ENCODE data around the gene PSPH.
"Not testable (repeated sequence)": the region's sequence is repeated elsewhere in the genome, so short reads cannot be mapped to it uniquely, and the experiment has no call there.

Gene PSPH

DNA sequence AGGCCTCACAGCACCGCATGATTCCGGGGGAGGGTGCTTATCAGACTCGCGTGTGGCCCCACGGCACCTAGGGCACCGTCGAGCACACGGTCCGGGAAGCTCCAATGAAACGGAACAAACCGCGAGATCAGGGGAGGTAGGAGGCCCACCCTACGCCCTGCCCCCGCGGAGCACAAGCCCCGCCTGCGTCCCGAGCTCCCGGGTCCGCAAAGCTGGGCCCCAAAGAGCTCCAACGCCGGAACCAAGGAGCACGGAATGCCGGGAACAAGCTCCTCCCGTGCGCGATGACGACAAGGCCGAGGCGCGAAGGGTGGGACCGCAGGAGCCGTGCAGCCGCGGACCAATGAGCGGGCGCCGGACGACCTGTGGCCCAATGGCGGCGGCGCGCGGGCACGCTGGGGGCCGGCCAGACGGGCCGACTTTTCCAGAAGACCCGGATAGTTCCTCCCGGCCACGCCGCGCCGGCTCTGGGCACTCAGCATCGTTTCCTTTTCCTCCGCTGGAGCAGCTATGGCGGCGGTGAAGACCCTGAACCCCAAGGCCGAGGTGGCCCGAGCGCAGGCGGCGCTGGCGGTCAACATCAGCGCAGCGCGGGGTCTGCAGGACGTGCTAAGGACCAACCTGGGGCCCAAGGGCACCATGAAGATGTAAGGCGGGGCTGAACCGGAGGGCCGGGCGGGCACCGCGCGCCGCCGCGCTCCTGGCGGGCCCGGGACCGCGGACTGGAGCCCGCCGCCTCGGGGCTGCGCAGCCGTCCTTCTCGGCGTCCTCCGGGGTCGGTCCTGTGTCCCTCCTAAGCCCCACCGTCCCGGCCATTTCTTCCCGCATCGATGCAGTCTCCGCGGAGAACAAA lies at the start of gene PSPH, which contains the start of gene CCT6A:
Gene PSPH (minus strand): TSS at position 106 of the 853 bp plus-strand sequence. CDS start 30,232 bp downstream, outside the sequence.
Gene CCT6A (plus strand): TSS at position 427 of the 853 bp plus-strand sequence. CDS start 84 bp downstream, at position 511.
- peak; percentile 86 to 93 for DNase-seq

DNA sequence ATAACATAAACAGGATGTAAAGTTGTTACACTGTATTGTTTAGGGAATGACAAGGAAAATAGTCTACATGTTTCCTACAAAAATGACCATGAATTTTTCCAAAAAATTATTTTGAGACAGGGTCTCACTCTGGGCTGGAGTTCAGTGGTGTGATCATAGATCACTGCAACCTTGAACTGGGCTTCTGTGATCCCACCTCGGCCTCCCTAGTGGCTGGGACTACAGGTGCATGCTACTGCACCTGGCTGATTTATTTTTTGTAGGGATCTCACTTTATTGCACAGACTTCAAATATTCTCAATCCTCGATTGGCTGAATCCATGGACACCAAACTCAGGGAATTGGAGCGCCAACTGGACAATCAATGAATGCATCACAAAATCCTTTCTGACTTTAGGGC lies 48.4 kb upstream of the PSPH start:
- no peak for DNase-seq

DNA sequence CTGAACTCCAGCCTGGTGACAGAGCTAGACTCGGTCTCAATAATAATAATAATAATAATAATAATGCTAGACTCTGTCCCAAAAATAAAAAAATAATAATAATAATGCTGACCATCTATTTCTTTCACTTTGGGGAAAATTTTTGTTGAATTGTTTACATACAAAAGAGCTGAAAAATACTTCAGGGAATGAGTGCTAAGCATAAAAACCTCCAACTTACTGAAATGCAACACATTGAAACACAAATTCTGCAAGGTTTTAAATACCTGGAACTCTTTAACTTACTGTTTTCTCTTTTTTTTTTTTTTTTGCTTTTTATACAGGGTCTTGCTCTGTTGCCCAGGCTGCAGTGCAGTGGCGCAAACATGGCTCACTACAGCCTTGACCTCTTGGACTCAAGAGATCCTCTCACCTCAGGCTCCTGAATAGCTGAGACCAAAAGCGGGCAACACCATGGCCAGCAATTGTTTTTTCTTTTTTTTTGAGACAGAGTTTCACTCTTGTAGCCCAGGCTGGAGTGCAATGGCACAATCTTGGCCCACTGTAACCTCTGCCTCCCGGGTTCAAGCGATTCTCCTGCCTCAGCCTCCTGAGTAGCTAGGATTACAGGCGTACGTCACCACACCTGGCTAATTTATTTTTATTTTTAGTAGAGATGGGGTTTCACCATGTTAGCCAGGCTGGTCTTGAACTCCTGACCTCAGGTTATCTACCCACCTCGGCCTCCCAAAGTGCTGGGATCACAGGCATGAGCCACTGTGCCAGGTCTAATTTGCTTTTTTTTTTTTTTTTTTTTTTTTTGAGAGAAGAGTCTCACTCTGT lies 47.2 kb upstream of the PSPH start:
- DNase-seq, result not testable (repeated sequence)

DNA sequence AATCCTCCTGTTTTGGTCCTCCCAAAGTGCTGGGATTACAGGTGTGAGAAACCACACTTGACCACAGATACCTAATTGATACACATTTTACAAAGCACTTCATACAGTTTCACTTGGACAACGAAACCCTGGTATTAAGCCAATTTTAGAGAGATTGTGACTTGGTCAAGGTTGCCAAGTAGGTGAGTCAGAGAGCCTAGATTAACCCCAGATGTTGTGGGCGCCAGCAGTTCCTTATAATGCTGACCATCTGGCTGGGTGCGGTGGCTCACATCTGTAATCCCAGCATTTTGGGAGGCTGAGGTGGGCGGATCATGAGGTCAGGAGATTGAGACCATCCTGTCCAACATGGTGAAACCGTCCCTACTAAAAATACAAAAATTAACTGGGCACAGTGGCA lies 46.5 kb upstream of the PSPH start:
- no peak for DNase-seq

DNA sequence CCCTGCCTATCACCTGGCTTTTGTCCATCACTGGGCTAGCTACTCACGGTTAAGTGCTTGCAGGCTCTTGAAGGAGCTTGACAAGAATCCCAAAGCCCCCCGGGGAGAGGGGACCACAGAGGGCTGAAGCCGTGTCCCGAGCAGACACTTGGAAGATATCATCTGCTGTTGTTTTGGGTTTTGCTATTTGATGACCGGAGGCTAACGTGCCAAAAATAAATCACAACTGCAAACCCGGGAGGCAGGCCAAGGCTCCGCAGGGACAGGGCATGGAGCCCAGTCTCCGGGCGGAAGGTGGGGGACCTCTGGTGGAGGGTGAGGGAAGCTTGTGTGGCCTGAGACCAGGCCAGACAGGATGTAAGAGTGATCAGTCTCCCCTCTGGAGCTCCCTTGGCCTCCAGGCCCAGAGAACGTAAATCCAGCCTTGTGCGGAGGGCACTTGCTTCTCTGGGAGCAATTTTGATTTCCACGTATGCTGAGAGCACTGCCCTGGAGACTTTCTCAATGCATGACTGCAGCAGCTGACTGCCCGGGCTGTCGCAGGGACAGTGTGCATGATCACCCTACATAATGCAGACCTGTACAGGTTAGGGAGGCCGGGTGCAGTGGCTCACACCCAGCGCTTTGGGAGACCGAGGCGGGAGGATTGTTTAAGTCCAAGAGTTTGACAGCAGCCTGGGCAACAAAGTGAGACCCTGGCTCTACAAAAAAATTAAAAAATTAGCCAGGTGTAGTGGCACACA lies 41.7 kb upstream of the PSPH start, which contains the start of gene PHKG1:
Gene PHKG1 (minus strand): TSS at position 164 of the 743 bp plus-strand sequence. CDS start 4,011 bp downstream, outside the sequence.
- no peak for DNase-seq

DNA sequence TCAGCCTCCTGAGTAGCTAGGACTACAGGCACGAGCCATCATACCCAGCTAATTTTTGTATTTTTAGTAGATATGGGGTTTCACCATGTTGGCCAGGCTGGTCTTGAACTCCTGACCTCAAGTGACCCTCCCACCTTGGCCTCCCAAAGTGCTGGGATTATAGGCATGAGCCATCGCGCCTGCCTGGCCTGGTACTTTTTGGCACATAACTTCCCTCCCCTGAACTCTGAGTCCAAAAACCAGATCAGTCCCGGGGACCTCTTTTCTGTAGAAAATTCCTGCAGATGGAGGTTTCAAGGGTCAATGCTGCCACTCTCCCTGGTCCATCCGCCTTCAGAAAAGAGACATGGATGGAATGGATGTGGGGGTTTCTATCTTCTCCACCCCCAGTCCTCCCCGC lies 41.1 kb upstream of the PSPH start:
- DNase-seq, result not testable (repeated sequence)

DNA sequence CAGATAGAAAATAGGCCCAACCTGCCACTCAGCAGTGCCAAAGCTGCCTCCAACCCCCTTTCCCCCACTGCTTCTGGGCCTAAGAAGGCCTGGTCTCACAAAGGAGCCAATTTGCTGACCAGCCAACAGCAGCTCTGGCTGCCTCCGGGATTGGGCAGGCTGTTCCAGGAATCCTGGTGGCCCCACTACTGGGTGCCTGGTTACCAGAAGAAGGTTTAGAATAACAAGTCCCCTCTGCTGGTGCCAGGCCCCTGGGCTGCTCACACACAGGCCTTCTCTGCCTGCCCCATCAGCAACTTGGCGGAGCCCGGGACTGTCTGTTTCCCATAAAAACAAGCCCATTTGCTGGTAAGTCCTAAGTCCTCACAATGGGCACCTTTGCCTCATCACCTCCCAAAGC lies 40.3 kb upstream of the PSPH start:
- DNase-seq, result no peak

DNA sequence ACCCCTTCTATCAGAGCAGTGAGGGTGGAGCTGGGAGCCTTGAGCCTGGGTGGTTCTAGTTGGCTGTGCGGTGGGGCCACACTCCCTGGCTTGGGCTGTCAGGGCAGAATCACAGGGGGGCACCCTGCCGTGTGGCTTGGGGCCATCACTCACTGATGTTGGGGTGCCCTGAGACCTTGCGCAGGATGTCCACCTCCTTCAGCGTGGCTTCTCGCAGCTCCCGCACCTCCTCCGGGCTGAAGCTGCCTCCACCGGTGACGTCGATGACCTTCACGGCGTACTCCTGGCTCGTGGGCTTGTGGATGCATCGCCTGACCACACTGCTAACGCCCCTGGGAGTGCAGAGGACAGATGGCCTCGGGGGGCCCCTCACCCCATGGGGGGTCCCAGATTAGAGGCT lies 36.2 kb upstream of the PSPH start:
- no peak for DNase-seq

DNA sequence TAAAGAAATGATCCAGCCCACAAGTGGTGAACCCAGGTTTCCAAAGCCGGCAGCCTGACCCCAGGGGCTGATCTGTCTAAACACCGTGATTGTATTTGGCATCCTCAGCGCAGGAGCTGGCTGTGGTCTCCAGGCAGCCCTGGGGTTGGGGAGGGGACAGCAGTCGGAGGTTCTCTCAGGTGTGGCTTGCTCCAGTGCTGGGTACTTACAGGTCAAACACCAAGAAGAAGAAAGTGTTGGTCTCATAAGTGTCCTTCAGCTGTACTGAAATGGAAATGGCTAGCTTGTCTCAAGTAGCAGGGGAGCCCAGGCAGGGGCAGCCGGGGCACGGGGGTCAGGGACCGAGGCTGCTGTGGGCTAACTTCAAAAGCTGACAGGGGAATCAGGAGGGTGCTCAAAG lies 35.5 kb upstream of the PSPH start:
- DNase-seq, result no peak

DNA sequence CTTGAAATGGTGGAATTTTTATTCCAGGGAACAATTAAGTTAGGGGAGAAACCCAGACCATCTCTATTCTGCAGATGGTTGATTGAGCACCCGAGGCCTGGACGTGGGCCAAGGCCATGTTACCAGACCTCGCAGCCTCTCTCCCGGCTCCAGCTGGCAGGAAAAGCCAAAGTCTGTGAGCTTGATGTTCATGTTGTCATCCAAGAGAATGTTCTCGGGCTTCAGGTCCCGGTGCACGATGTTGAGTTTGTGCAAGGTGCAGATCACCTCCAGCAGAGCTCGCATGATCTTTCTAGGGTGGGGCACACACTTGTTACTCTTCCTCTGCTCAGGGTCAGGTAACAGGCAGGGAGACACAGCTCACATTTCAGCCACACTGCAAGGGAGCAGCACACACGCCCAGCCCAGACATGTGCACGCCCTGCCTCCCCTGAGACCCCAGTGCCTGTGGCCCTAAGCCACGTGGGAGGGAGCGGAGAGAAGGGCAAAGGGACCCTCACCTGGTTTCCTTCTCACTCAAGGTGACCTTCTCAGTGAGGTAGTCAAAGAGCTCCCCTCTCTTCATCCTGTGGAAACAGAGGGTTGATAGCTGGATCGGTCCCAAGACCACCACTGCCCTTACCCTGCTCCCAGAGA lies 32.0 kb upstream of the PSPH start:
- no peak for DNase-seq

DNA sequence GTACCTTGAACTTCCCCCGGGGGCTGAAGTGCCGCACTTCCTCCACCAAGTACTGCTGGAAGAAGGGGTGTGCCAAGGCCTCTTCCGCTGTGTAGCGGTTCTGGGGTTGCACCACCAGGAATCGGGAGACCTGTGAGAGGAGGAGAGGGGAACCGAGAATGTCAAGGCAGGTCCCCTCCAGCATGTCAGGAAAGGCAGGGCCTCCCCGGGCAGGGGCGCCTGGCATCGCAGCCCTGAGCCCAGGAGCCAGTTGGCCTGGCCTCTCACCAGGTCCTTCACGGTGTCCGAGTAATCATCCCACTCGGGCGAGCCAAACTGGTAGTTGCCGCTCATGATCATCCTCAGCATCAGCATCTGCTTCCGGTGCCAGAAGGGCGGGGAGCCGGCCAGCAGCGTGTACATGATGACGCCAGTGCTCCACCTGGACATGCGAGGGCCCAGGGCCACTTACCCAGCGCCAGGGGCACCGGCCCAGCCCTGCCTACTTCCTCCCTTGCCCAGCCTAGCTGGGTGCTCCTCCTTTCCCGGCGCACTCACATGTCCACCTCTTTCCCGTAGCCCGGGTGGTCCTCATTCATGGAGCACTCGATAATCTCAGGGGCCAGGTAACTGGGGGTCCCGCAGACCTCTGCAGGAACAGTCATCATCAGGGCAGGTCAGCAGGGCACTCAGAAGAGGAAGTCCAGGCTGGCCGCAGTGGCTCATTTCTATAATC lies 30.5 kb upstream of the PSPH start:
- no peak for DNase-seq

DNA sequence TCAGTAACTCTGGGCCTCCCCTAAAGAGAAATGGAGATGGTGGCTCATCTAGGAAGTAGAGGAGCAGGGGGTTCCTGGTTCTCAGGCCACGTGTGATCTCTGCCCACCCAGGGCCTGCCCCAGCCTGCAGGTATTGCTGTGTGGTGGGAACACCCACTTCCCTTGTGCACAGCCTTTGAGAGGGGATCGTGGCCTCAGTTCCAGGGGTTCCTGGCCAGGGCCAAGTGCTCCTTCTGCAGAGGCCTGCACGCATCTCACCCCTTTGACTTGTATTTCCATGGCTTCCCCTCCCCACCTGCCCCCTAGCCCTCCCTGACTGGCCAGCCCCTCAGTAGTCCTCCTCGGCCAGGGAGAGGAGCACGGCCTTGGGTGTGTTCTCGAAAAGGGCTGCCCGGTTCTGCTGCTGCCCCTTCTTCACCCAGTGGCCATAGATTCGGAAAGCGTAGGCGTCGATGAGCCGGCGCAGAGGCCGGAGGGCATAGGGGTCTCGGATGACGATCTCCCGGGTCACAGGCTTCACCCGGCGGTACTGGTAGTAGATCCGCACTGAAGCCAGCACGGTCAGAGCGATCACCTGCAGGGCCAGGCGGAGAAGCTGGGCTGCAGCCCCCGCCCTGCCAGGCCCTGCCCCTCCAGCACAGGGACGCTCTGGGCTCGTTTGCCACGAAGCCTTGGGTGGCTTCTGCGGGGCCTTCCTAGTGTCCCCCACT lies 29.6 kb upstream of the PSPH start:
- DNase-seq, result not testable (repeated sequence)

DNA sequence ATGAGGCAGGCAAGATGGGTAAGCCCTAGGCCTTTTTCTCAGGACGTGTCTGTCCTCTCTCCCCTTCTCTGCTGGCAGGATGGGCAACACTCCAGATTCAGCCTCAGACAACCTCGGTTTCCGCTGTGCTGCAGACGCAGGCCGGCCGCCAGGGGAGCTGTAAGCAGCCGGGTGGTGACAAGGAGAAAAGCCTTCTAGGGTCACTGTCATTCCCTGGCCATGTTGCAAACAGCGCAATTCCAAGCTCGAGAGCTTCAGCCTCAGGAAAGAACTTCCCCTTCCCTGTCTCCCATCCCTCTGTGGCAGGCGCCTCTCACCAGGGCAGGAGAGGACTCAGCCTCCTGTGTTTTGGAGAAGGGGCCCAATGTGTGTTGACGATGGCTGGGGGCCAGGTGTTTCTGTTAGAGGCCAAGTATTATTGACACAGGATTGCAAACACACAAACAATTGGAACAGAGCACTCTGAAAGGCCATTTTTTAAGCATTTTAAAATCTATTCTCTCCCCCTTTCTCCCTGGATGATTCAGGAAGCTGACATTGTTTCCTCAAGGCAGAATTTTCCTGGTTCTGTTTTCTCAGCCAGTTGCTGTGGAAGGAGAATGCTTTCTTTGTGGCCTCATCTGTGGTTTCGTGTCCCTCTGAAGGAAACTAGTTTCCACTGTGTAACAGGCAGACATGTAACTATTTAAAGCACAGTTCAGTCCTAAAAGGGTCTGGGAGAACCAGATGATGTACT lies 28.4 kb upstream of the PSPH start:
- DNase-seq, result no peak

DNA sequence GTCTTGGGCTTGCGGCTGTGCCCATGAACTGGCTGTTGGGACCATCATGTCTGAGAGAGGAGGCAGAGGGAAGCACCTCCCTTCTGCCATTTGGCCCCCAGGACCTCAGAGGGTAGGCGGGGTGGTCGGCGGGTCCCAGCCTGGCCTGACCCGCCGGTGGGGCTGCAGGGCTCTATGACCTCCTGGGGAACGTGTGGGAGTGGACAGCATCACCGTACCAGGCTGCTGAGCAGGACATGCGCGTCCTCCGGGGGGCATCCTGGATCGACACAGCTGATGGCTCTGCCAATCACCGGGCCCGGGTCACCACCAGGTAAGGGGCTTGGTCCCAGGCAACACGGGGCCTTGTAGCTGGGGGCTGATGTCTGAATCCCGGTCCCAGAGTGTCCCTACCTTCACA lies 27.0 kb upstream of the PSPH start:
- DNase-seq, result no peak

DNA sequence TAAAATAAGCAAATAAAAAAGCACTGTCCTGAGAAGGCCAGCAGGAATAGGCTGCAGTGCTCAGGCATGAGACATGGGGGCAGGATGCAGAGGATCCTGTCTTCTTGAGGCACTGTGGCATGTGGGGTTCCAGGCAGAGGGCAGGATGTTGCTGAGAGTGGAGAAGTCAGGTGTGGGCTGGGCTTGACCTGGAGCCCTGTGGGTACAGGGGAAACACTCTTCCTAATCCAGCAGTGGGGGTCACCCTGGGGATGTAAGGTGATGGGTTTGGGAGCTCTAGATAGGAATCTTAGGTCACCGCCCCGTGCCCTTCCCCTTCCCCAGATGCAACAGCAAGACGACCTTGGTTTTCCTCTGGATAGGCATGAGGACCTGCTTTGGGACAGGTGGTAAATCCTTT lies 26.4 kb upstream of the PSPH start:
- no peak for DNase-seq

DNA sequence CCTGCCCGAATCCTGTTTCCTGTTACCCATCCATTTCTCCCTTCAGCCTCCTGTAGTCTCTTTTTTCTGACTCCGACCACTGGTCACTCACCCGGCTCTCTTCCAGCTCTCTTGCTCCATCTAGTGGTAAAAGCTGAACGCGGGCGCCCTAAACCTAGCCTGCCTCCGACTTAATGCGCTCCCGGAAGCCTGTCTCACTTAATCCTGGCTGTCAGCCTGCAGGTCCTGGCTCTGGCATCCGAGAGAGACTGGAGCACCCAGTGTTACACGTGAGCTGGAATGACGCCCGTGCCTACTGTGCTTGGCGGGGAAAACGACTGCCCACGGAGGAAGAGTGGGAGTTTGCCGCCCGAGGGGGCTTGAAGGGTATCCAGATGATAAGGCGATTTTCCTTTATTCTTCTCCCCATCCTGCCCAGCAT lies 23.1 kb upstream of the PSPH start:
- DNase-seq, result peak; percentile 67 to 69

DNA sequence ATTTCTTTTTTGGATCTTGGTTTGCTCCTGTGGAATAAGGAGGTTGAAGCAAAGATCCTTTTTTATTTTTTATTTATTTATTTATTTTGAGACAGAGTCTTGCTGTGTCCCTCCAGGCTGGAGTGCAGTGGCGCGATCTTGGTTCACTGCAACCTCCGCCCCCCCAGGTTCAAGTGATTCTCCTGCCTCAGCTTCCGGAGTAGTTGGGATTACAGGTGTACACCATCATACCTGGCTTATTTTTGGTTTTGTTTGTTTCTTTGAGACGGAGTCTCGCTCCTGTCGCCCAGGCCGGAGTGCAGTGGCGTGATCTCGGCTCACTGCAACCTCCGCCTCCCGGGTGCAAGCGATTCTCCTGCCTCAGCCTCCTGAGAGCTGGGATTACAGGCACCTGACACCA lies 15.1 kb upstream of the PSPH start:
- not testable (repeated sequence) for DNase-seq

DNA sequence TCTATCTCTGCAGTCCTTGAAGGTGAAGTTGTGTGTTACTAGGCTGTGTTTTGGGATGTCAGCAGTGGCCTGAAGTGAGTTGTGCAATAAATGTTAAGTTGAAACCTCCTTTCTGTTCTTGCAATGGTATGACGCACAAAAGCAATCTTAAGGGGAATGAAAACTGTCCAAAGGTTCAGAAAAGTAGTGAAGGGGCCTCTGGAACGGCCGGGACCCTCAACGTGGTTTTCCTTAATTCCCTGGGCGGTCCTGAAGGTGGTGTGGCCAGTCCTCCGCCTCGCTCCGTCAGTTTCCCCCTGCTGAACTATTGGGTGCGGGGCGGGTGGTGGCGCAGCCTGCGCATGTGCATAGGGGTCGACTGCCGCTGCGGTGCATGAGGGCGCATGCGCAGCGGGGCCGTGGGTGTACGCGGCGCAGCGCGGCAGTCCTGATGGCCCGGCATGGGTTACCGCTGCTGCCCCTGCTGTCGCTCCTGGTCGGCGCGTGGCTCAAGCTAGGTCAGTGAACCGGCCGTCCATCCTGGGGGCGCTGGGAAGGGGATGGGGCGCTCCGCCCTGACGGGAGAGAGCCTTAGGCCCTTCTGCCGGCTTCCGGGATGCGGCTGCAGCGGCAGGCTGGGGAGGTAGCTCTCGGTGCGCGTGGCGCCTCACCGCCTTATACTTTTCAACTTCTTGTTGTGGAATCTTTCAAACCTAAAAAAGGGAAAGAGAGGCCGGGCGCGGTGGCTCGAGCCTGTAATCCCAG lies 12.8 kb upstream of the PSPH start, which contains the start of gene SUMF2:
Gene SUMF2 (plus strand): TSS at position 405 of the 744 bp plus-strand sequence. CDS start 26 bp downstream, at position 431.
- peak; percentile 85 to 89 for DNase-seq

DNA sequence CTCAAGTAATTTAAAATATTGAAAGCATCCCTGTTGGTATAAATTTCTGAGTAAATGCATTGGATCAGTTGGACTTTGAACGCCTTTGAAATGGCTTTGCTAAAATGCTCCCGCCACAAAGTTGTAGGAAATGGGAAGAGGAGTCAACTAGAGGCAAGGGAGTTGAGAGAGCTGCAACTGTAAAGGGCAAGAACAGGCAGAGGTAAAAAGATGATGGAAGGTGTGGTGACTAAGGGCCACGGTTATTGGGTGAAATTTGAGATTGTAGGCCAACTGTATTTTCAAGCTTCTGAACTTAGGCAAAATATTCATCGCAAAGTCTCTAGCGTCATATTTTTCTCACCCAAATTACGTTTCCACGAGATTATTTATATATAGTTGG lies 12.2 kb upstream of the PSPH start:
- DNase-seq, result no peak
